GM12872 (cell line): ENCODE measurements around the gene NPC1.

Experiments used
- TF ChIP-seq, protein P1 (sequence below): IDR thresholded peaks from 3 replicates; pipeline ENCODE4 v1.5.1; 2011; ENCODE audit warnings: low read depth, mild to moderate bottlenecking, low read length, moderate library complexity; ENCODE audit not compliant: insufficient read depth

Gene NPC1

DNA sequence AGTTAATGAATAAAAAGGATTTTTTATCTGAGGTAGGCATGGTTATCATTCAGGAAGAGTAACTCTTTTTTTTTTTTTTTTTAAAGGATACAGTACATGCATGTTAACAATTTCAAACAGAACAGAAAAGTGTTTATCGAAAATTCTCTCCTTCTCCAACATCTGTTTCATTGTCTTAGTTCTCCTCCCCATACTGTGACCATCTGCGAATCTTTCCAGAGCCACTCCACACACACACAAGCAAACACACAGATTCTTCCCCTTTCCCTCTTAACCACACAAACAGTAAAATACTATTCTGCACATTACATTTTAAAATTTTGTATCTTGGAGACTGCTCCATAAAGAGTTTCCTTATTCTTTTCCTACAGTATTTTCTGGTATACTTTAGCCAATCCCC is 38.0 kb downstream of the NPC1 start:
- TF ChIP-seq, protein P1, sequence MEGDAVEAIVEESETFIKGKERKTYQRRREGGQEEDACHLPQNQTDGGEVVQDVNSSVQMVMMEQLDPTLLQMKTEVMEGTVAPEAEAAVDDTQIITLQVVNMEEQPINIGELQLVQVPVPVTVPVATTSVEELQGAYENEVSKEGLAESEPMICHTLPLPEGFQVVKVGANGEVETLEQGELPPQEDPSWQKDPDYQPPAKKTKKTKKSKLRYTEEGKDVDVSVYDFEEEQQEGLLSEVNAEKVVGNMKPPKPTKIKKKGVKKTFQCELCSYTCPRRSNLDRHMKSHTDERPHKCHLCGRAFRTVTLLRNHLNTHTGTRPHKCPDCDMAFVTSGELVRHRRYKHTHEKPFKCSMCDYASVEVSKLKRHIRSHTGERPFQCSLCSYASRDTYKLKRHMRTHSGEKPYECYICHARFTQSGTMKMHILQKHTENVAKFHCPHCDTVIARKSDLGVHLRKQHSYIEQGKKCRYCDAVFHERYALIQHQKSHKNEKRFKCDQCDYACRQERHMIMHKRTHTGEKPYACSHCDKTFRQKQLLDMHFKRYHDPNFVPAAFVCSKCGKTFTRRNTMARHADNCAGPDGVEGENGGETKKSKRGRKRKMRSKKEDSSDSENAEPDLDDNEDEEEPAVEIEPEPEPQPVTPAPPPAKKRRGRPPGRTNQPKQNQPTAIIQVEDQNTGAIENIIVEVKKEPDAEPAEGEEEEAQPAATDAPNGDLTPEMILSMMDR = no peak

DNA sequence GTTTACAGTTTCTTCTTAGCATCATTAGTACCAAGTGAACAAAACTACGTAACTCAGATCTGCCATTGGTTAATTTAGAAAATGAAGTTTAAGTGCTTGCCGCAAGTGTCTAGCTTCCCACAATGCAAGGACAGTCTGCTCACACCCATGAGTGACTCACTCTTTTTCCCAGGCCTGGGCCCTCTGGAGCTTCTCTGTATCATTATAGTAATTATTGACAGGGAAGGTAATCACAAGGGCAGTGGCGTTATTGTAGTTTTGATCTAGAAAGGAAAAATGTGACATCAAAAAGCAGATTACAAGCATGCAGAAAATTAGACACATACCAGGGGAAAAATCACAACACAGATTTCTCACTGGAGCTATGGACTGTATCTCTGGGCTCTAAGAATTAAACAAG is 38.5 kb downstream of the NPC1 start:
- TF ChIP-seq, protein P1 = no peak

DNA sequence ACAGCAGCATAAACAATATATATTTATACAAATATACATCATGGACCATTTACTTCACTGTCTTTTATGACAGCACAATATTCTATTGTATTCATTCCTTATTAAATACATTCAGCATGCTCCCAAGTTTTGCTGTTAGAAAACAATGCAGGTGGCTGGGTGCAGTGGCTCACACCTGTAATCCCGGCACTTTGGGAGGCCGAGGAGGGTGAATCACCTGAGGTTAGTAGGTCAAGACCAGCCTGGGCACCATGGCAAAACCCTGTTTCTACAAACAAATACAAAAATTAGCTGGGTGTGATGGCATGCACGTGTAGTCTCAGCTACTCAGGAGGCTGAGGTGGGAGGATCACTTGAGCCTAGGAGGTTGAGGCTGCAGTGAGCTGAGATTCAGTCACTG is 39.0 kb downstream of the NPC1 start:
- TF ChIP-seq, protein P1 = no peak

DNA sequence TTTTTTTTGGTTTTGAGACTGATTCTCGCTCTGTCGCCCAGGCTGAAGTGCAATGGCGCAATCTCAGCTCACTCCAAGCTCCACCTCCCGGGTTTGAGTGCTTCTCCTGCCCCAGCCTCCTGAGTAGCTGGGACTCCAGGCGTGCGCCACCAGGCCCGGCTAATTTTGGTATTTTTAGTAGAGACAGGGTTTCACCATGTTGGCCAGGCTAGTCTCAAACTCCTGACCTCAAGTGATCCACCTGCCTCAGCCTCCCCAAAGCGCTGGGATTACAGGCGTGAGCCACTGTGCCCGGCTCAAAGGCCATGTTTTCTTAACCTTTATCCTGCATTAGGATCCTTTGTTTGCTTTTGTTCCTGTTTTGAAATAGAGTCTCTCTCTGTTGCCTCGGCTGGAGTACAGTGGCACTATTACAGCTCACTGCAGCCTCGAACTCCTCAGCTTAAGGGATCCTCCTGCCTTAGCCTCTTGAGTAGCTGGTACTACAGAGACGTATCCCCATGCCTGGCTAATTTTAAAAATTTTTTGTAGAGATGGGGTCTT is 41.0 kb downstream of the NPC1 start:
- TF ChIP-seq, protein P1 = no peak

DNA sequence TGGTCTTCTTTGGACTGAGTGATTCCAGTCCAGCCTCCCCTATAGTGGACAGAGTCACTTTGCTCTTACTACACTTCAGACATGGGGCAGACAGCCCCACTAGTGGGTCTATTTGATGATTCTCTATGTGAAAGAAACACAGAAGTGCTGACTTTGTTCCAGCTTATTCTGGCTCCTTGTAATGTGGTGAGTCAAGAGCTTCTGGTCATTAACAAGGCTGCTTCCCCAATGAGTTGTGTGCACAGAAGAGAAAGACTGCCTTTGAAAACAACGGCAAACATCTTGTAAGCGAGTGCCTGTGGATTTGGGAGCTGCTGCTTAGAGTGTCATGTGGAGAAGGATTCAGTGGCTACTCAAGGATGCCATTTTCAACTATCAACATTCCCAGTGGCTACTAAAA is 43.8 kb downstream of the NPC1 start:
- TF ChIP-seq, protein P1 = no peak

DNA sequence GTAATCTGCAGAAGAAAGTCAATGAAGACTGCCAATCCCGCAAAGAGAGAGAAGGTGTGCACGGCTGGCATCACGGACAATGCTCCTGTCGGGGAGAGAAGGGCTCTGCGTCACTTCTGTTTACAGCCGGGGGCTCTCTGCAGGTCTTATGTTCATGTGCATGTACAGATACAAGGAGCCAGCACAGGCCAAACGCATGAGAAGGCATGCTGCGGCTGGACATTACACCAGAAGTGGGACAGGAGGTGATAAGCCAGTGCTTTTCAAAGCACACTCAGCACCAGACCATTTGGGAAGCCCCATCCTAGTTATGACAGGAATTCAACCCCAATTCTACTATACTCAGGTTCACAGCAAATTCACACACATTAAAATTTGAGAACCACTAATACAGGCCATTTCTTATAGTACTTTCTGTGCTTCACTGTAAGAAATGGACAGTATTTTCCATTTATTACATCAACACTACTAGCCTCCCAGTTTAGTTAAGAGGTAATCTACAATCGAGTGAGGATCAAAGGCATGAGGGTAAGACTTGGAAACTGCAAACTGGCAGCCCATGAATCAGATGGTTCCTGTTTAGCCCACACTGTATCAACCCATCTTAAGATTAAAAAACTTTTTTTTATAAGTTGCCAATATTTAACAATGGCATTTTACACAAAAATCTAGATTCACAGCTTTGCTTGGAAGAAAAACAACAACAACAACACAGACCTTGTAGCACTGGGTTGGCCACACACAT is 44.8 kb downstream of the NPC1 start:
- TF ChIP-seq, protein P1 = no peak

DNA sequence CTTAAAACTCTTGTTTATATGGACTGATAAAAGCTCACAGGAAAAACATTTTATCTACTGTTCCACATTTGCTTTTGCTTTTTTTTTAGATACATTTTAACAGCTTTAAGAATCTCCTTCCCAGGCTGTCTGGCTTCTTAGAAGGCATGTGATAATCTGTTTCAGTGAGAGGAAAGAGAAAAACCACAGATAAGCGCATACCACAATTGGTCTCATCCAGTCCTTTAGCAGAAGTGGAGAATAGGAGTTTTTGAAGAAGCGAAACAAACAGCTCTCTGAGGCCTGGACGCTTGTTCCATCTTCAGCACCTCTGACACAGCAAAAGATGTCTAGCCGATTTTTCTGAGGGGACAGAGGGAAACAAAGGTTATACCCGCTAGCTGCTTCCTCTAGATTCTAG is 45.4 kb downstream of the NPC1 start:
- TF ChIP-seq, protein P1 = no peak
